Neural cell (in vitro differentiated cells): ENCODE measurements around the gene ZGLP1.

Experiments used
- EP300 ChIP-seq: fragments of 450-650 bp; conservative IDR thresholded peaks from 2 replicates; pipeline ENCODE4 v1.6.1; 2014; ENCODE audit warnings: antibody characterized with exemption, mild to moderate bottlenecking, moderate library complexity; ENCODE audit not compliant: poor library complexity, severe bottlenecking
- EZH2 ChIP-seq: fragments of 200-600, 300-800 bp; shearing (Covaris generic), sonication (generic); IDR thresholded peaks from 2 replicates; pipeline ENCODE4 v1.6.1; 2014; ENCODE audit warnings: antibody characterized with exemption, low read length, borderline replicate concordance, mild to moderate bottlenecking; ENCODE audit not compliant: insufficient read depth, poor library complexity, severe bottlenecking
- RAD21 ChIP-seq: fragments of 450-650 bp; conservative IDR thresholded peaks from 2 replicates; pipeline ENCODE4 v1.6.1; 2014; ENCODE audit warnings: antibody characterized with exemption, mild to moderate bottlenecking, moderate library complexity
- TAF1 ChIP-seq: IDR thresholded peaks from 2 replicates; pipeline ENCODE4 v1.6.1; 2012; ENCODE audit warnings: low read depth
- TF ChIP-seq, protein P1 (sequence below): fragments of 450-650 bp; IDR thresholded peaks from 2 replicates; pipeline ENCODE4 v1.5.1; 2014; ENCODE audit warnings: antibody characterized with exemption, mild to moderate bottlenecking, moderate library complexity; ENCODE audit not compliant: poor library complexity, severe bottlenecking

DNA sequence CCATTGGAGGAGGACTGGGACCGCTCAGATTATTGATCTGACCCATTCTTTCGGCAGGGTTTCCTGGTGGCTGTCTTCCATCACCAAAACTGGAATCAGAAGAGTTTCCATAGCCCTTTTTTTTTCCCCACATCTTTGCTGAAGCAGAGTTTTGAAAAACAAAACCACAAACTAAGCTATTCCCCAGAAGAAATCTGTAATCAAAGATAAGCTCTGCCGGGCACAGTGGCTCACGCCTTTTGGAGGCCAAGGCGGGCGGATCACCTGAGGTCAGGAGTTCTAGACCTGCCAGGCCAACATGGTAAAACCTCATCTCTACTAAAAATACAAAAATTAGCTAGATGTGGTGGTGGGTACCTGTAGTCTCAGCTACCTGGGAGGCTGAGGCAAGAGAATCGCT is 42.9 kb downstream of the ZGLP1 start:
- TF ChIP-seq TAF1 (no peak), EP300 (no peak), EZH2 (no peak), RAD21 (no peak)
- TF ChIP-seq, protein P1, sequence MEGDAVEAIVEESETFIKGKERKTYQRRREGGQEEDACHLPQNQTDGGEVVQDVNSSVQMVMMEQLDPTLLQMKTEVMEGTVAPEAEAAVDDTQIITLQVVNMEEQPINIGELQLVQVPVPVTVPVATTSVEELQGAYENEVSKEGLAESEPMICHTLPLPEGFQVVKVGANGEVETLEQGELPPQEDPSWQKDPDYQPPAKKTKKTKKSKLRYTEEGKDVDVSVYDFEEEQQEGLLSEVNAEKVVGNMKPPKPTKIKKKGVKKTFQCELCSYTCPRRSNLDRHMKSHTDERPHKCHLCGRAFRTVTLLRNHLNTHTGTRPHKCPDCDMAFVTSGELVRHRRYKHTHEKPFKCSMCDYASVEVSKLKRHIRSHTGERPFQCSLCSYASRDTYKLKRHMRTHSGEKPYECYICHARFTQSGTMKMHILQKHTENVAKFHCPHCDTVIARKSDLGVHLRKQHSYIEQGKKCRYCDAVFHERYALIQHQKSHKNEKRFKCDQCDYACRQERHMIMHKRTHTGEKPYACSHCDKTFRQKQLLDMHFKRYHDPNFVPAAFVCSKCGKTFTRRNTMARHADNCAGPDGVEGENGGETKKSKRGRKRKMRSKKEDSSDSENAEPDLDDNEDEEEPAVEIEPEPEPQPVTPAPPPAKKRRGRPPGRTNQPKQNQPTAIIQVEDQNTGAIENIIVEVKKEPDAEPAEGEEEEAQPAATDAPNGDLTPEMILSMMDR = no peak
